K562 (cell line): Measurements from ENCODE around the gene MTA2. TPM values are rescaled to one million over a fixed set of nuclear protein-coding genes. Genes with fewer than 3 reads are reported as not detected.

Experiments used
- CCAR2 ChIP-seq: fragments of 200-400 bp; formaldehyde crosslinking; IDR thresholded peaks from 2 replicates; pipeline ENCODE4 v1.6.1; 2017; ENCODE audit warnings: mild to moderate bottlenecking, low read depth, low read length
- CREBBP ChIP-seq: IDR thresholded peaks from one replicate; pipeline ENCODE4 v1.6.1; 2012; ENCODE audit warnings: low read depth, mild to moderate bottlenecking, control low read depth, inconsistent platforms, low read length
- DMBX1 ChIP-seq: fragments of 250-450 bp; sonication (Bioruptor Pico); IDR thresholded peaks from 2 replicates; pipeline ENCODE4 v1.8.0; 2022; ENCODE audit warnings: inconsistent platforms, mild to moderate bottlenecking, moderate library complexity, borderline replicate concordance
- ETV1 ChIP-seq: fragments of 450-650 bp; conservative IDR thresholded peaks from 2 replicates; pipeline ENCODE4 v1.6.1; 2016; ENCODE audit warnings: missing genetic modification characterization, control low read depth, low read depth, missing compliant biosample characterization
- EZH2 ChIP-seq: IDR thresholded peaks from 2 replicates; pipeline ENCODE4 v1.6.1; 2012; ENCODE audit warnings: low read depth, mild to moderate bottlenecking, inconsistent platforms, low read length, borderline replicate concordance
- GATA2 ChIP-seq: sonication (generic); formaldehyde crosslinking; IDR thresholded peaks from 2 replicates; pipeline ENCODE4 v1.4.0; 2020; ENCODE audit warnings: mild to moderate bottlenecking, missing genetic modification reagents
- MAFF ChIP-seq: IDR thresholded peaks from 2 replicates; pipeline ENCODE4 v1.6.1; 2012; ENCODE audit warnings: low read length, improper control_type of control experiment
- NFE2L1 ChIP-seq: fragments of 450-650 bp; IDR thresholded peaks from 2 replicates; pipeline ENCODE4 v1.6.1; 2016; ENCODE audit warnings: missing genetic modification characterization, low read depth, mild to moderate bottlenecking, missing compliant biosample characterization, moderate library complexity, borderline replicate concordance
- NR2C2 ChIP-seq, 2 experiments: fragments of 200-800 bp in 1 of 2; sonication (Bioruptor generic) in 1 of 2; sonication (generic) in 1 of 2; formaldehyde crosslinking in 1 of 2; IDR thresholded peaks; 2 replicates each; pipeline versions ENCODE4 v1.6.1 to v1.8.0; 2016 to 2022; ENCODE audit warnings: mild to moderate bottlenecking in 1 of 2, missing compliant biosample characterization in 1 of 2, missing genetic modification characterization in 1 of 2, missing genetic modification reagents in 1 of 2
- NR3C1 ChIP-seq: sonication (generic); formaldehyde crosslinking; IDR thresholded peaks from 2 replicates; pipeline ENCODE4 v1.8.1; 2022; ENCODE audit warnings: missing genetic modification reagents
- PCBP2 ChIP-seq: fragments of 200-400 bp; formaldehyde crosslinking; IDR thresholded peaks from 2 replicates; pipeline ENCODE4 v1.6.1; 2018; ENCODE audit warnings: low read length, low read depth, mild to moderate bottlenecking, moderate library complexity; ENCODE audit not compliant: poor library complexity, severe bottlenecking
- PRPF4 ChIP-seq: fragments of 200-400 bp; formaldehyde crosslinking; IDR thresholded peaks from one replicate; pipeline ENCODE4 v1.6.1; 2017; ENCODE audit warnings: low read length, low read depth, mild to moderate bottlenecking; ENCODE audit not compliant: insufficient read depth, poor library complexity, severe bottlenecking
- SAP30 ChIP-seq: fragments of 200-600 bp; sonication (generic); IDR thresholded peaks from 2 replicates; pipeline ENCODE4 v1.6.1; 2012; ENCODE audit warnings: borderline replicate concordance, low read depth, mild to moderate bottlenecking, moderate library complexity, low read length, control low read depth, inconsistent platforms; ENCODE audit not compliant: insufficient read depth, poor library complexity, severe bottlenecking
- SIN3B ChIP-seq: fragments of 450-650 bp; IDR thresholded peaks from 2 replicates; pipeline ENCODE4 v1.6.1; 2017; ENCODE audit warnings: low read depth, mild to moderate bottlenecking, moderate library complexity
- TBL1XR1 ChIP-seq, 2 experiments: IDR thresholded peaks; 2 replicates each; pipeline ENCODE4 v1.6.1; 2012; ENCODE audit warnings: improper control_type of control experiment in 2 of 2, low read length in 2 of 2, mild to moderate bottlenecking in 1 of 2
- TCF7L2 ChIP-seq: fragments of 150-350 bp; IDR thresholded peaks from 2 replicates; pipeline ENCODE4 v1.6.1; 2016; ENCODE audit warnings: low read depth, mild to moderate bottlenecking, low read length, moderate library complexity
- TRIM24 ChIP-seq, 2 experiments: fragments of 450-650 bp; IDR thresholded peaks; 2 replicates each; pipeline ENCODE4 v1.6.1; 2016
- ZNF175 ChIP-seq: fragments of 200-800 bp; sonication (Bioruptor generic); IDR thresholded peaks from 2 replicates; pipeline ENCODE4 v1.6.1; 2016; ENCODE audit warnings: low read depth, mild to moderate bottlenecking, missing genetic modification characterization, missing compliant biosample characterization
- ZNF282 ChIP-seq: sonication (generic); formaldehyde crosslinking; IDR thresholded peaks from 2 replicates; pipeline ENCODE4 v1.8.1; 2023; ENCODE audit warnings: missing genetic modification reagents
- ZNF41 ChIP-seq: fragments of 250-450 bp; sonication (Bioruptor Pico); conservative IDR thresholded peaks from 2 replicates; pipeline ENCODE4 v1.4.0; 2020; ENCODE audit warnings: mild to moderate bottlenecking
- ZNF589 ChIP-seq: fragments of 200-800 bp; sonication (Bioruptor generic); IDR thresholded peaks from 2 replicates; pipeline ENCODE4 v1.6.1; 2016; ENCODE audit warnings: low read depth, missing genetic modification characterization, missing compliant biosample characterization
- ZNF717 ChIP-seq: fragments of 250-450 bp; sonication (Bioruptor Pico); IDR thresholded peaks from 2 replicates; pipeline ENCODE4 v1.5.0; 2021
- ZNF79 ChIP-seq: fragments of 250-450 bp; sonication (Bioruptor Pico); IDR thresholded peaks from 2 replicates; pipeline ENCODE4 v1.4.0; 2020; ENCODE audit warnings: low read depth, mild to moderate bottlenecking, moderate library complexity
- polyA plus RNA-seq, 8 experiments: library from polyadenylated mRNA; depleted of rRNA in 4 of 8; stranded (reverse) in 5 of 8; unstranded in 3 of 8; fragments of >200 nt; fragmentation: Nextera tagmentation in 2 of 8; fragmentation: Illumina TruSeq in 1 of 8; extraction: Ambion mirVana in 2 of 8; extraction: Trizol in 1 of 8; gene quantifications; 2 replicates each; pipeline versions ENCODE4 v1.2.1 to v1.2.3, GENCODE V29; 2011 to 2014; ENCODE audit warnings: inconsistent platforms in 1 of 8, missing spikeins in 1 of 8
- total RNA-seq, 7 experiments: library from RNA; depleted of rRNA in 6 of 7; stranded (reverse); fragments of >200 nt in 6 of 7; fragmentation: Illumina TruSeq in 2 of 7; extraction: Trizol in 2 of 7; gene quantifications; 2 replicates each; pipeline versions ENCODE4 v1.2.1 to v1.2.3, GENCODE V29; 2011 to 2021; ENCODE audit warnings: low replicate concordance in 1 of 7
- TF ChIP-seq, protein P1 (sequence below): fragments of 450-650 bp; IDR thresholded peaks from 2 replicates; pipeline ENCODE4 v1.6.1; 2017; ENCODE audit warnings: mild to moderate bottlenecking, moderate library complexity
- TF ChIP-seq, protein P2 (sequence below): fragments of 450-650 bp; IDR thresholded peaks from 2 replicates; pipeline ENCODE4 v1.6.1; 2016; ENCODE audit warnings: missing biosample characterization, missing genetic modification characterization
- TF ChIP-seq, protein P3 (sequence below): sonication (generic); formaldehyde crosslinking; IDR thresholded peaks from 2 replicates; pipeline ENCODE4 v1.8.0; 2023; ENCODE audit warnings: mild to moderate bottlenecking, missing genetic modification reagents

MTA2 gene
- total and polyA plus RNA-seq, 9 of the 15 experiments (the other 6 are each of a cell fraction or from before 2014, with no cell fraction given), result 6.2 to 220 (median 172) TPM

DNA sequence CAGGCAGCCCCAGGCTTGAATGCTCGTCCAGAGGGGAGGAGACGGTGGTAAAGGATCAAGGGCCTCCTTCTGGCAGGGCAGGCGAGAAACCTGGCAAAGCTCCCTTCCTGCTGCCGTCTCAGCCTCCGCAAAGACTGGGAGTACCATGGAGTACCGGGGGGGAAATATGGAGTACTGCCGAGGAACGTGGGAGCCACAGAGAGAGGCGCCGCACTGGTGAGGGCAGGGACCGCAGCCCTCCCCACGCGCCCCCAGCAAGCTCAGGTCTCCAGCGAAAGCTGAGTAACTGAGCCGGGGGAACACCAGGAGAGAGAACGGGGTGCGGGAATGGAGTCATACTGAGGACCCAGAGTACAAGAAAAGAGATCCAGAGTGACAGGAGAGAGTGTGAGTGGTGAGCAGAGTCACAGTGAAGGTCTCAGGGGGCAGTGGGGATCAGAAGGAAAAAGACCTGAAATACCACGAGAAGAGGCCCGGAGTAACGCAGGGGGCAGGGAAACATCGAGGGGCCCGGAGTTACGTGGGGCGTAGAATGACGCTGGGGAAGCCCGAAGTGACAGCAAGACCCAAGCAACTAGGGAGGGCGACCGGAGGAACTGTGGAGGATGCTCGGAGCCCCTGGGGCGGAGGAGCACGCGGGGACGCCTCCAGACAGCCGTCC is 10.2 kb upstream of the MTA2 start (continued):
- TF ChIP-seq PCBP2 (no peak), ZNF175 (no peak; the same call in 1 of the 2 replicates), TBL1XR1 (IDR thresholded peaks at IDR 0.05; ENCODE audit: low read length in 2 of 2) (no peak), ZNF282 (CRISPR knock-in tag) (no peak), NFE2L1 (no peak), TRIM24 (IDR thresholded peaks at IDR 0.05) (peak in 1 of 2 experiments; percentile 31; a peak in 1 of 4 replicates), CREBBP (no peak), NR3C1 (CRISPR knock-in tag) (no peak), ZNF589 (CRISPR knock-in tag) (no peak), ZNF79 (no peak), ZNF717 (no peak), ZNF41 (CRISPR knock-in tag) (no peak), NR2C2 (CRISPR knock-in tag; IDR thresholded peaks at IDR 0.05) (no peak), NR2C2 (tag; IDR thresholded peaks at IDR 0.05) (no peak), GATA2 (CRISPR knock-in tag) (no peak), CCAR2 (no peak), MAFF (no peak), TCF7L2 (no peak), SAP30 (no peak), EZH2 (no peak), DMBX1 (CRISPR knock-in tag) (no peak), SIN3B (no peak), PRPF4 (no peak), ETV1 (tag) (no peak)
- TF ChIP-seq, protein P1, sequence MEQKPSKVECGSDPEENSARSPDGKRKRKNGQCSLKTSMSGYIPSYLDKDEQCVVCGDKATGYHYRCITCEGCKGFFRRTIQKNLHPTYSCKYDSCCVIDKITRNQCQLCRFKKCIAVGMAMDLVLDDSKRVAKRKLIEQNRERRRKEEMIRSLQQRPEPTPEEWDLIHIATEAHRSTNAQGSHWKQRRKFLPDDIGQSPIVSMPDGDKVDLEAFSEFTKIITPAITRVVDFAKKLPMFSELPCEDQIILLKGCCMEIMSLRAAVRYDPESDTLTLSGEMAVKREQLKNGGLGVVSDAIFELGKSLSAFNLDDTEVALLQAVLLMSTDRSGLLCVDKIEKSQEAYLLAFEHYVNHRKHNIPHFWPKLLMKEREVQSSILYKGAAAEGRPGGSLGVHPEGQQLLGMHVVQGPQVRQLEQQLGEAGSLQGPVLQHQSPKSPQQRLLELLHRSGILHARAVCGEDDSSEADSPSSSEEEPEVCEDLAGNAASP, result no peak
- TF ChIP-seq, protein P2, sequence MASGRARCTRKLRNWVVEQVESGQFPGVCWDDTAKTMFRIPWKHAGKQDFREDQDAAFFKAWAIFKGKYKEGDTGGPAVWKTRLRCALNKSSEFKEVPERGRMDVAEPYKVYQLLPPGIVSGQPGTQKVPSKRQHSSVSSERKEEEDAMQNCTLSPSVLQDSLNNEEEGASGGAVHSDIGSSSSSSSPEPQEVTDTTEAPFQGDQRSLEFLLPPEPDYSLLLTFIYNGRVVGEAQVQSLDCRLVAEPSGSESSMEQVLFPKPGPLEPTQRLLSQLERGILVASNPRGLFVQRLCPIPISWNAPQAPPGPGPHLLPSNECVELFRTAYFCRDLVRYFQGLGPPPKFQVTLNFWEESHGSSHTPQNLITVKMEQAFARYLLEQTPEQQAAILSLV (tag), result no peak
- TF ChIP-seq, protein P3, sequence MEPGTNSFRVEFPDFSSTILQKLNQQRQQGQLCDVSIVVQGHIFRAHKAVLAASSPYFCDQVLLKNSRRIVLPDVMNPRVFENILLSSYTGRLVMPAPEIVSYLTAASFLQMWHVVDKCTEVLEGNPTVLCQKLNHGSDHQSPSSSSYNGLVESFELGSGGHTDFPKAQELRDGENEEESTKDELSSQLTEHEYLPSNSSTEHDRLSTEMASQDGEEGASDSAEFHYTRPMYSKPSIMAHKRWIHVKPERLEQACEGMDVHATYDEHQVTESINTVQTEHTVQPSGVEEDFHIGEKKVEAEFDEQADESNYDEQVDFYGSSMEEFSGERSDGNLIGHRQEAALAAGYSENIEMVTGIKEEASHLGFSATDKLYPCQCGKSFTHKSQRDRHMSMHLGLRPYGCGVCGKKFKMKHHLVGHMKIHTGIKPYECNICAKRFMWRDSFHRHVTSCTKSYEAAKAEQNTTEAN (CRISPR knock-in tag), result no peak
